Heart left ventricle (tissue), 16 donors: ENCODE data around the gene SIGLEC1. TPM values are rescaled to one million over a fixed set of nuclear protein-coding genes. Genes with fewer than 3 reads are reported as not detected.
A peak's percentile ranks its signal among the peaks of the same experiment; 100 is the strongest.

ENCODE experiments used
- ATAC-seq, 4 donors: fragments of 200-7000 bp; cut with Tn5 transposase; one replicate each; pipeline ENCODE4 v1.9.1; 2020 to 2022; ENCODE audit warnings: moderate library complexity in 4 of 4, mild to moderate bottlenecking in 3 of 4, moderate number of reproducible peaks in 1 of 4
- DNase-seq, 5 donors: peaks; one replicate each; pipeline ENCODE4 v3.0.0-alpha.2; 2020
- H3K27ac ChIP-seq, 12 donors: fragments of 200-600 bp; sonication (generic) in 4 of 12; one replicate each; pipeline versions ENCODE4 v1.5.0 to v1.8.0; 2016 to 2022; ENCODE audit warnings: mild to moderate bottlenecking in 2 of 12
- H3K27me3 ChIP-seq, 9 donors: fragments of 200-600 bp; sonication (generic) in 2 of 9; one replicate each; pipeline versions ENCODE4 v1.5.1 to v1.8.0; 2016 to 2022; ENCODE audit warnings: mild to moderate bottlenecking in 3 of 9
- H3K36me3 ChIP-seq, 9 donors: fragments of 200-600 bp; sonication (generic) in 2 of 9; one replicate each; pipeline versions ENCODE4 v1.5.0 to v1.8.0; 2018 to 2022; ENCODE audit warnings: mild to moderate bottlenecking in 2 of 9
- H3K4me1 ChIP-seq, 12 donors: fragments of 200-600 bp; sonication (generic) in 4 of 12; one replicate each; pipeline versions ENCODE4 v1.5.0 to v1.8.0; 2016 to 2022; ENCODE audit warnings: mild to moderate bottlenecking in 3 of 12
- H3K4me3 ChIP-seq, 12 donors: fragments of 200-600 bp; sonication (generic) in 4 of 12; one replicate each; pipeline versions ENCODE4 v1.5.0 to v1.8.0; 2017 to 2022; ENCODE audit warnings: mild to moderate bottlenecking in 9 of 12, moderate library complexity in 4 of 12
- H3K9me3 ChIP-seq, 12 donors: fragments of 200-600 bp; sonication (generic) in 4 of 12; one replicate each; pipeline versions ENCODE4 v1.5.0 to v1.8.0; 2016 to 2022; ENCODE audit warnings: mild to moderate bottlenecking in 1 of 12
- POLR2A ChIP-seq, 2 donors: fragments of 450-650 bp; IDR thresholded peaks; one replicate each; pipeline ENCODE4 v1.6.1; 2017; ENCODE audit warnings: antibody characterized with exemption in 2 of 2, mild to moderate bottlenecking in 2 of 2, moderate library complexity in 2 of 2
- WGBS, 4 donors: extraction: QIAGEN DNeasy Blood & Tissue Kit in 2 of 4; methylation state at CpG; one replicate each; pipeline versions ENCODE4 v1.1.5 to v1.1.7; 2013 to 2018; 5-methylcytosine and 5-hydroxymethylcytosine counted together
- intact Hi-C, 10 donors: fragments of 100-400 bp; cut with DNase I; formaldehyde crosslinking; loops; one replicate each; pipeline versions ENCODE4 v1.11.1 to v1.14.2; 2022
- long read RNA-seq, 3 donors: library from polyadenylated mRNA; unstranded; transcript quantifications; one replicate each; pipeline ENCODE4 v2.0.0, GENCODE V29; 2020 to 2021
- polyA plus RNA-seq, 2 donors: library from polyadenylated mRNA; stranded (reverse); fragments of 200-250 nt; gene quantifications; one replicate each; pipeline ENCODE4 v1.2.3, GENCODE V29; 2013
- total RNA-seq, 9 donors: library from RNA; depleted of rRNA in 2 of 9; stranded (reverse); fragments of >200 nt in 2 of 9; fragmentation: NEBNext Ultra II Directional in 3 of 9; extraction: Animal tissue kit (Norgen Biotek cat#: 25700) in 3 of 9; gene quantifications; one replicate each; pipeline versions ENCODE4 v1.1.0 to v1.2.4, GENCODE V29; 2016 to 2023
- TF ChIP-seq, protein P1 (sequence below), 12 donors: fragments of 200-600 bp; sonication (generic) in 4 of 12; IDR thresholded peaks; one replicate each; pipeline versions ENCODE4 v1.5.0 to v1.8.0; 2018 to 2022; ENCODE audit warnings: antibody characterized with exemption in 12 of 12, mild to moderate bottlenecking in 5 of 12
- donor health status: ischemic (EF 13 %, LVEDD 7.1; RV severe dilation, severe dysfunction).
- donor health status: healthy with polysubstance abuse.
- donor health status: DM: no; HTN: yes; CAD: no.
- donor health status: DM: no; HTN: no; CAD: no.
- donor health status: ischemic (EF 25% LVEDD 6.9; RV normal size, moderate dysfunction).
- donor health status: ischemic (EF 25% LVEDD 5.7; RV mildly dilated, moderate dysfunction).
- donor health status: healthy.
- donor health status: DM: yes; HTN: yes; CAD: no.
- donor health status: ischemic (EF 35%, LVEDD 5.7; RV mildly dilated, moderate dysfunction).
- donor health status: nonischemic (EF 11% LVEDD 7.7; RV severe dilation, severe dysfunction).
- donor health status: DM: yes; HTN: yes; CAD: no.
- donor health status: PGD.
- donor health status: ischemic (EF 29% LVEDD 5.4; RV normal size, mild dysfunction).
- donor health status: nonischemic (EF 23%, LVEDD 6.1; RV moderate dilation, normal function).

SIGLEC1 gene
- total RNA-seq (10 to 100 TPM in 2 of 9 donors, 1 to 10 TPM in 7; 1.5 to 51.9 (median 5.7) TPM), polyA plus RNA-seq (1 to 10 TPM; 1.9 to 6.1 TPM)
- long read RNA-seq, donor 1, partial matches to known transcripts: 10 of 15 reads
- long read RNA-seq, donor 1, other reads (novel, unspliced or antisense): 5 of 15 reads
- long read RNA-seq, donor 2, partial matches to known transcripts: 5 of 6 reads
- long read RNA-seq, donor 2, other reads (novel, unspliced or antisense): 1 of 6 reads
- long read RNA-seq, donor 3, partial matches to known transcripts: 5 of 9 reads
- long read RNA-seq, donor 3, other reads (novel, unspliced or antisense): 4 of 9 reads

DNA sequence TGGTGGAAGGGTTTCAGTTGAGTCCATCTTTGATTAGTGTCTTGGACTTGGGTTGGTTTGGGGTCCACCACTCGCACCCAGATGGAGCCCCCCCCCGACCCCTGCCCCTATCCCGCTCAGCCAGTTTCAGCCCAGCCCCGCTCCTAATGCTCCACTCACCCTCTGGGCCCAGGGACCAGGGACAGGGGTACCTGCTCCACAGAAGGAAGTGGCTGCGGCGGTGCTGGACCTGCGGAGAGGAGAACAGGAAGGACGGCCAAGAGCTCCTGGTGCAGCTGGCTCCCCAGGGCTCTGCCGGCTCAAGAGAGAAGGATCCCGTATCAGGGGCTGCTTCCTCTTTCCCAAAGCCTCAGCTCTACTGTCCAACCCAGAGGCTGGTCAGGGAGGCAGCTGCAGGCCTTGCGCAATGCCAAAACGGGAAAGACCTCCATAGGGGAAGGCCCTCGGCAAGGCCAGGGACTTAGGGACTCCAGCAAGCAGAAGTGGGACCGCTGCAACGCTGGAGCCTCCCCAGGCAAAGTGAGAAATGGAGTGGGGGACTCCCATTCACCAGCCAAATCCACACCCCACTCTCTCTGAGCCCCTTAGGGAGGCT lies at the start of gene SIGLEC1:
SIGLEC1 (minus strand) TSS at position 322 of the 595 bp plus-strand sequence. CDS start 5,472 bp downstream, outside the sequence.
- peak; percentile 41 to 71 (median 60) for ATAC-seq
- peaks cover 0 to 40% (median 11%) of the 10 kb centered on the region in 12 donors for H3K4me1 ChIP-seq
- no peaks in the 10 kb centered on the region for H3K36me3 ChIP-seq
- intact Hi-C loops: loop anchor here in 5 of 10 donors (5.0 to 10.0 kb wide), 5 partner anchors 55 to 372 kb away; partner anchors contain the start of gene ADISSP (in 1 of the 5)
- peak; percentile 66 to 87 (median 74) for DNase-seq
- H3K27me3 ChIP-seq: no peaks in the 10 kb centered on the region
- no peaks in the 10 kb centered on the region for H3K9me3 ChIP-seq
- WGBS, 4 donors: 74 to 88% (median 84%) methylated on average over 14 to 15 of the region's 15 CpGs
- TF ChIP-seq, protein P1, sequence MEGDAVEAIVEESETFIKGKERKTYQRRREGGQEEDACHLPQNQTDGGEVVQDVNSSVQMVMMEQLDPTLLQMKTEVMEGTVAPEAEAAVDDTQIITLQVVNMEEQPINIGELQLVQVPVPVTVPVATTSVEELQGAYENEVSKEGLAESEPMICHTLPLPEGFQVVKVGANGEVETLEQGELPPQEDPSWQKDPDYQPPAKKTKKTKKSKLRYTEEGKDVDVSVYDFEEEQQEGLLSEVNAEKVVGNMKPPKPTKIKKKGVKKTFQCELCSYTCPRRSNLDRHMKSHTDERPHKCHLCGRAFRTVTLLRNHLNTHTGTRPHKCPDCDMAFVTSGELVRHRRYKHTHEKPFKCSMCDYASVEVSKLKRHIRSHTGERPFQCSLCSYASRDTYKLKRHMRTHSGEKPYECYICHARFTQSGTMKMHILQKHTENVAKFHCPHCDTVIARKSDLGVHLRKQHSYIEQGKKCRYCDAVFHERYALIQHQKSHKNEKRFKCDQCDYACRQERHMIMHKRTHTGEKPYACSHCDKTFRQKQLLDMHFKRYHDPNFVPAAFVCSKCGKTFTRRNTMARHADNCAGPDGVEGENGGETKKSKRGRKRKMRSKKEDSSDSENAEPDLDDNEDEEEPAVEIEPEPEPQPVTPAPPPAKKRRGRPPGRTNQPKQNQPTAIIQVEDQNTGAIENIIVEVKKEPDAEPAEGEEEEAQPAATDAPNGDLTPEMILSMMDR (IDR thresholded peaks at IDR 0.05): no peak
- no peak for TF ChIP-seq POLR2A (IDR thresholded peaks at IDR 0.05)
- H3K27ac ChIP-seq: peak within 1 kb of the TSS in 1 of 12 donors; percentile 79
- H3K4me3 ChIP-seq: peak within 1 kb of the TSS in 7 of 12 donors; percentile 15 to 50 (median 25)

DNA sequence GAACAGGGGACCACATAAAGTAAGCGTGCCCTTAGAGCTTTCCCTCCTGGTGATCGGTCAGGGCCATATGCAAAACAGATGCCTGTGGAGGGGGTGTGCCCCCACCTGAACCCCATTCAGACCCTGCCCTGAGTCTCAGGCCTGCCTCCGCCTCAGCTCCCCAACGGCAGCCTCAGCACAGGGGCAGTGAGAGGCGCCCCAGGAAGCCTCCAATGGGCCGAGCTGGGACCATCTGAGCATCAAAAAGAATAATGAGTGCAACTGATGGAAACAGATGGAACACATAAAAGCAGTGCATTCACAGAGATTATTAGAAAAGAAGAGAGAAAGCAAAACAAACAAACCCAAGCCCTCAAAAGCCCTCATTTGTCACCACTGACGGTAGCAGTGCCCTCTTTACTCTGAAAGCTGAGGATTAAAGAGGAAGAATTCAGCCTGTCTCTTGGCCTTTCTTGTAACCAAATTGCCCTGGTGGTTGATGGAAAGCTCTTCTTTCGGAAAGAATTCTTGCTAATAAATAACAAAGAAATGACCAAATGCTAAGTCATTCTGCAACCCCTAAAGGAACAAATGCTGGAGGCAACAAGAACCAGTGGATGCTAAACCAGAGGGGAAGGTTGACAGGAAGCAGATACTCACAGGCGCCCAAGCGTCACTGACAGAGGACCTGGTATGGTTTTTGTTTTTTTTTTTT lies 48.4 kb upstream of the SIGLEC1 start:
- WGBS, 4 donors: 79 to 87% (median 82%) methylated on average over 10 of the region's 10 CpGs
- intact Hi-C loops: no loop called here
- ATAC-seq: no peak

DNA sequence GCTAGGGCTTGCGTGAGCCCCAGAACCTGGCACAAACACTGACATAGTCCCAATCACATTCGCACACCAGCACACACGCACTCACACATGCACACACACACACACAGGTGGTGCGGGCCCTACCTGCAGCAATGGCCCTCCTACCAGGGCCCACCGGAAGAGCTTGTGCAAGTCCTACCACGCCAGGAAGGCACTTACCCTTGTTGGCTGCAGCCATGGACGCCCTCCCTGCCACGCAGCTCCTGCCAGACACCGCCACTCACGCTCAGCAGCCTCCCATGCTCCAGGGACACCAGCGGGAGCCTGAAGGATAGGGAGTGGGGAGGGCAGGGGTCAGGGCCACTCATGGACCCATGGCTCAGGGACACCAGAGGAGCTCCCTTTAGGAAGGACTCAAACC lies 47.5 kb upstream of the SIGLEC1 start:
- DNase-seq: no peak
- no peak for ATAC-seq

More for the DNA sequence above, 48.4 kb upstream of the SIGLEC1 start:
- Histone ChIP-seq H3K4me1 (peaks cover 0 to 33% (median 4%) of the 10 kb centered on the region in 12 donors), H3K27me3 (no peaks in the 10 kb centered on the region), H3K27ac (peak overlapping the region in 1 of 12 donors; percentile 14), H3K4me3 (no peak overlapping the region), H3K9me3 (no peaks in the 10 kb centered on the region), H3K36me3 (peaks cover 0 to 13% (median 0%) of the 10 kb centered on the region in 9 donors)
- TF ChIP-seq, protein P1 (IDR thresholded peaks at IDR 0.05): no peak
- TF ChIP-seq POLR2A (IDR thresholded peaks at IDR 0.05): no peak
- no peak for DNase-seq

More for the DNA sequence above, 47.5 kb upstream of the SIGLEC1 start:
- WGBS, 4 donors: 87 to 93% (median 89%) methylated on average over 11 of the region's 11 CpGs
- TF ChIP-seq, protein P1 (IDR thresholded peaks at IDR 0.05): no peak
- Histone ChIP-seq H3K27ac (peak overlapping the region in 4 of 12 donors; percentile 8 to 67 (median 56)), H3K27me3 (no peaks in the 10 kb centered on the region), H3K4me3 (no peak overlapping the region), H3K4me1 (peaks cover 0 to 26% (median 3%) of the 10 kb centered on the region in 12 donors), H3K36me3 (peaks cover 0 to 22% (median 0%) of the 10 kb centered on the region in 9 donors), H3K9me3 (no peaks in the 10 kb centered on the region)
- intact Hi-C loops: no loop called here
